GM21717 (cell line): ENCODE results near the gene PTPRF.
"Not testable (repeated sequence)": the region's sequence is repeated elsewhere in the genome, so short reads cannot be mapped to it uniquely, and the experiment has no call there.

Source experiments
- ATAC-seq: cut with Tn5 transposase; IDR thresholded peaks from one replicate; pipeline ENCODE4 v1.9.1; 2021; ENCODE audit warnings: mild to moderate bottlenecking, moderate library complexity; ENCODE audit not compliant: unreplicated experiment

Gene PTPRF

DNA sequence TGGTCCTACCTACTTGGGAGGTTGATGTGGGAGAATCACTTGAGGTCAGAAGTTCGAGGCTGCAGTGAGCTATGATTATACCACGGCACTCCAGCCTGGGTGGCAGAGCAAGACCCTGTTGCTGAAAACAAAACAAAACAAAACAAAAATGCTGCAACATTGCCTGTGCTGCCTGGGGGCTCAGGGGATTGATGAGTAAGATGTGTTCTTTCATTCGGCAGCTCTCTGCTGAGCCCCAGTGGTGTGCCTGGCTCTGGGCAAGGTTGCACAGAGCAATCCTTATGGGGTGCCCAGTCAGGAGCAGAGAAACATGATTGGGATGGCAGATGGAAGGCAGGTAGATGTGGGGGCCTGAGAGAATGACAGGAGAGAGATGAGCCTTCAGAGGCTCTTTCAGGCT, 90.7 kb downstream of the PTPRF start:
- no peak for ATAC-seq

DNA sequence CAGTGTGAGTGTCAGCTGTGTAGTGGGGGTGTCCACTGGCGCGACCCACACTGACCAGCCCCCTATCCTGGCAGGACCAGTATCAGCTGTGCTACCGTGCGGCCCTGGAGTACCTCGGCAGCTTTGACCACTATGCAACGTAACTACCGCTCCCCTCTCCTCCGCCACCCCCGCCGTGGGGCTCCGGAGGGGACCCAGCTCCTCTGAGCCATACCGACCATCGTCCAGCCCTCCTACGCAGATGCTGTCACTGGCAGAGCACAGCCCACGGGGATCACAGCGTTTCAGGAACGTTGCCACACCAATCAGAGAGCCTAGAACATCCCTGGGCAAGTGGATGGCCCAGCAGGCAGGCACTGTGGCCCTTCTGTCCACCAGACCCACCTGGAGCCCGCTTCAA, 91.2 kb downstream of the PTPRF start:
- ATAC-seq, result no peak

DNA sequence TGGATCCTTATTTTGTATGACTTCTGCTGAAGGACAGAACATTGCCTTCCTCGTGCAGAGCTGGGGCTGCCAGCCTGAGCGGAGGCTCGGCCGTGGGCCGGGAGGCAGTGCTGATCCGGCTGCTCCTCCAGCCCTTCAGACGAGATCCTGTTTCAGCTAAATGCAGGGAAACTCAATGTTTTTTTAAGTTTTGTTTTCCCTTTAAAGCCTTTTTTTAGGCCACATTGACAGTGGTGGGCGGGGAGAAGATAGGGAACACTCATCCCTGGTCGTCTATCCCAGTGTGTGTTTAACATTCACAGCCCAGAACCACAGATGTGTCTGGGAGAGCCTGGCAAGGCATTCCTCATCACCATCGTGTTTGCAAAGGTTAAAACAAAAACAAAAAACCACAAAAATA, 91.8 kb downstream of the PTPRF start:
- no peak for ATAC-seq

DNA sequence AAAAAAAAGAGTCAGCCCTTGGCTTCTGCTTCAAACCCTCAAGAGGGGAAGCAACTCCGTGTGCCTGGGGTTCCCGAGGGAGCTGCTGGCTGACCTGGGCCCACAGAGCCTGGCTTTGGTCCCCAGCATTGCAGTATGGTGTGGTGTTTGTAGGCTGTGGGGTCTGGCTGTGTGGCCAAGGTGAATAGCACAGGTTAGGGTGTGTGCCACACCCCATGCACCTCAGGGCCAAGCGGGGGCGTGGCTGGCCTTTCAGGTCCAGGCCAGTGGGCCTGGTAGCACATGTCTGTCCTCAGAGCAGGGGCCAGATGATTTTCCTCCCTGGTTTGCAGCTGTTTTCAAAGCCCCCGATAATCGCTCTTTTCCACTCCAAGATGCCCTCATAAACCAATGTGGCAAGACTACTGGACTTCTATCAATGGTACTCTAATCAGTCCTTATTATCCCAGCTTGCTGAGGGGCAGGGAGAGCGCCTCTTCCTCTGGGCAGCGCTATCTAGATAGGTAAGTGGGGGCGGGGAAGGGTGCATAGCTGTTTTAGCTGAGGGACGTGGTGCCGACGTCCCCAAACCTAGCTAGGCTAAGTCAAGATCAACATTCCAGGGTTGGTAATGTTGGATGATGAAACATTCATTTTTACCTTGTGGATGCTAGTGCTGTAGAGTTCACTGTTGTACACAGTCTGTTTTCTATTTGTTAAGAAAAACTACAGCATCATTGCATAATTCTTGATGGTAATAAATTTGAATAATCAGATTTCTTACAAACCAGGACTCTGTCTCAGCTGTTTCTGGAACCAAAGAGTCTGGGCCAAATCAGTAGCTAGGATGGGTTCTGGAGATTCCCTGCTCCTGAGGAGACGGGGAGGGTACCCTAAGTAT, 92.5 kb downstream of the PTPRF start:
- ATAC-seq, result no peak

DNA sequence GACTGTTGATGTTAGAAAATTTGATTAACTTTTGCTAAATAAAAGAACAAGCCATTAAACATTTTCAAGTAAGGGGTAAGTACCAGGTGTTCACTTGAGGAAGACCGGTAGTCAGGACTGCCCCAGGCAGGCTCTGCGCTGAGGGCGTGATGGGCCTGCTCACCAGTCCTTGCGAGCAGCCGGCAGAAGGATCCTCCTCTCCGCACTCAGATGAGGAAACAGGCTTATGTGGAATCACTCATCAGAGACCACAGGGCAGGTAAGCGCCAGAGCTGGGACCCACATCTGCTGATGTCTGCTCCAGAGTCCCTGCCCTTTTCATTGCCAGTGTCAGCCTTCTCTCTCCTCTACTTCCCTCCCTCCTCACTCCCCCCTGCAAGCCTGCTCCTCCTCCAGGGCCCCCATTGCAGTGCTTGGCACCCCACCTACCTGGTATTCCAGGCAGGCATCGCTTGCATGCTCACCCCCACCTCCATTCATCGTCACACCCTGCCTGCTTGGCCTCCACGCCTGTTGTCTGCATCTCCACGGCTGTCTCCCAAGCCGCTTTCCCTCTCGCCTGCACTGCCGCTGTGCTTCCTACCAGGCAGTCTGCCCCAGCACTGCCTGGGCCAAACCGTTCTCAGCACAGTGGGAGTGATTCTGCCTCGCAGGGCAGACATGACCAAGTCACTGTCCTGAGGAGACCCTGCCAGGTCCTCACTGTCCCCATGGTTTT, 94.5 kb downstream of the PTPRF start:
- ATAC-seq, result no peak

DNA sequence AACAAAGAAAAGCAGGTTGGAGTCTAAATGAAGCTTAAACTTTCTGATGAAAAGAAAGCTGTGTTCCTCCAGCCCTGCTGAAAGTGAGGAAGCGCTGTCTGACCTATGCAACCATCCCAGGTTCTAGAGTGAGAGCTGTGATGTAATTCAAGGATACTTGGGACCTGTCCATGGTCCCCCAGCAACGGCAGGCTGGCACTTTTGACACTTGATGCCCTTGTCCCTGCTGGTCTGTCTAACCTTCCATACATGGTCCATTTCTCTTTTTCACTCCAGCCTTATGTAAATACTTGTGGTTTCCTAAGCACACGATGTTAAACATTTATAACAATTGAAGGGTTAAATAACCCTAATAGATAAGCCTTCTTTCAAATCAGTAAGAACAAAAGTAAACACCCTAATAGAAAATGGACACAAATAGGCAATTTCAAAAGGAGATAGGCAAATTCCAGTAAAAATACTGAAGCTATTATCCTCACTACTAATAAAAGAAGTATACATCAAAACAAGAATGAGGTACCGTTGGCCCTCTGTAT, 101.5 kb downstream of the PTPRF start:
- no peak for ATAC-seq

DNA sequence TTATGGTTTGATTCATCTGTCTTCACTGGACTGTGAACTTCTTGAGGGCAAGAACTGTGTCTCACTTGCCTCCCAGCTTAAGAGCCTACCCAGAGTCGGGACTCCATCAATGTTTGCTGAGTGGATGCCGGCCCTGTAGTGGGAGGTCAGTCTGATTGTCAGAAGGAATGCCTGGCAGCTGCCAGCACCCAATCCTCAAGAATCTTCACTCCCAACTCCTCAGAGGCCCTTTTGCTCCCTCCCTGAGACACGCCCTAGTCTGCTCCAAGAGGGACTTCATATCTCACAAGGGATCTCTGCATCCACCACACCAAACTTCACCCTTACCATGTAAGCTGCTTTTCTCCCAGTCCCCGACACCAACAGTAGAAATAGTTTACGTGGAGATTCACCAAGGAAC, 104.0 kb downstream of the PTPRF start:
- no peak for ATAC-seq

DNA sequence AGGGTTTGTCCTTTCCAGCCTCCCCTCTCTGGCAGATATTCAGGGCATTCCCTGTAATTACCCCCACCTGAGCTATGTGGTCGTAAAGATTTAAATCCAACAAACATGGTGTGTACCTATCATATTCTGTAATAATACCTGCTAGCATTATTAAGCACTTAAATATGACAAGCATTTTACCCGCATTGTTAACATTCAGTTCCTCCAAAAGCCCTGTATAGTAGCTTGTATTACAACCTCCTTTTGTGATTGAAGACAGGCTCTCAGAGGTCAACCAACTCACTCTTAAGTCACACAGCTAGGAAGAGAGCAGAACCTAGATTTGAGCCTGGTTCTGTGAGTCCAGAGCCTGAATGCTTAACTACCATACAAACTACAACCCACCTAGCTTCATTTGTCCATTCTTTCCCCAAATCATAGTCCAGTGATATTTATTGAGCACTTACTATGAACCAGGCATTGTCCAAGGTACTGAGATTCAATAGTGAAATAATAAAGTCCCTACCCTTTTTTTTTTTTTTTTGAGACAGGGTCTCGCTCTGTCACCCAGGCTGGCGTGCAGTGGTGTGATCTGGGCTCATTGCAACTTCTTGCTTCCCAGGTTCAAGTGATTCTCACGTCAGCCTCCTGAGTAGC, 105.4 kb downstream of the PTPRF start:
- ATAC-seq, result no peak

DNA sequence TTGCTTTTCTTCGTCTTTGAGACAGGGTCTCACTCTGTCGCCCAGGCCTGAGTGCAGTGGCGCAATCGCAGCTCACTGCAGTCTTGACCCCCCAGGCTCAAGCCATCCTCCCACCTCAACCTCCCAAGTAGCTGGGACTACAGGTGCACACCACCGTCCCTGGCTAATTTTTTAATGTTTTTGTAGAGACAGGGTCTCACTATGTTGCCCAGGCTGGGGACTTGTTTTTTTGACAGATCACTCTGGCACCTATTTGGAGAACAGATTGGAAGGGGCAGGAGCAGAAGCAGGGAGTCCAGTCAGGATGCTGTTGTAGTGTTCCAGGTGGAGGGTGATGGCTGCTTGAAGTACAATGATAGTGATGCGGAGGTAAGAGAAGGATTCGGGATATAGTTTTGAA, 106.6 kb downstream of the PTPRF start:
- no peak for ATAC-seq

DNA sequence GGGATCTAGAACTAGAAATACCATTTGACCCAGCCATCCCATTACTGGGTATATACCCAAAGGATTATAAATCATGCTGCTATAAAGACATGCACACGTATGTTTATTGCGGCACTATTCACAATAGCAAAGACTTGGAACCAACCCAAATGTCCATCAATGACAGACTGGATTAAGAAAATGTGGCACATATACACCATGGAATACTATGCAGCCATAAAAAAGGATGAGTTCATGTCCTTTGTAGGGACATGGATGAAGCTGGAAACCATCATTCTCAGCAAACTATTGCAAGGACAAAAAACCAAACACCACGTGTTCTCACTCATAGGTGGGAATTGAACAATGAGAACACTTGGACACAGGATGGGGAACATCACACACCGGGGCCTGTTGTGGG, 107.7 kb downstream of the PTPRF start:
- not testable (repeated sequence) for ATAC-seq

DNA sequence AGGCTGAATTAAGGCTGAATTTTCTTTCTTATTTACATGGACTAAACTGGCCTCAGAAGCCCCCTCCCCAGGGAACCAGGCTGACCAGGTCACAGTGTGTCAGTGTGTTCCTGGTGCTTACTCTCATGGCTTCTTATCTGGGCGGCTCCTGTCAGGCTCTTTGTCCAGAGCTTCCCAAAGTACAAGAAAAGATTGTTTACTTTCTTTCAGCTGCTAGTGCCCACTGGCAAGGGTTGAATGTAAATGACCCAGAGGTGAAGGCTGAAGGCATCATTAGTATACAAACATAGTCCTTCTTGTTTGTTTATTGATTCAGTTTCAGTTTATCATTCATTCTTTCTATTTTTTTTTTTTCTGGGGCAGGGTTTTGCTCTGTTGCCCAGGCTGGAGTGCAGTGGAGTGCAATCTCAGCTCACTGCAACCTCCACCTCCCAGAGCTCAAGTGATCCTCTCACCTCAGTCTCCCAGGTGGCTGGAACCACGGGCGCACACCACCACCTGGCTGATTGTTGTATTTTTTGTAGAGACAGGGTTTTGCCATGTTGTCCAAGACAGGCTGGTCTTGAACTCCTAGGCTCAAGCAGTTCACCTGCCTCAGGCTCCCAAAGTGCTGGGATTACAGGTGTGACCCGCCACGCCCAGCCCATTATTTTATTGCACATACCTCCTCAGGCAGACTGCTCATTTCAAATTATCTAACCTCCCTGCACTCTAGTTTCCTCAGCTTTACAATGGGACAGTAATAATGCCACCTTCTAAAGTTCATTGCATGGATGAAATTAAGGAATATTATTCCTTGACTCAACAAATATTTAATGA, 109.5 kb downstream of the PTPRF start:
- ATAC-seq, result no peak

DNA sequence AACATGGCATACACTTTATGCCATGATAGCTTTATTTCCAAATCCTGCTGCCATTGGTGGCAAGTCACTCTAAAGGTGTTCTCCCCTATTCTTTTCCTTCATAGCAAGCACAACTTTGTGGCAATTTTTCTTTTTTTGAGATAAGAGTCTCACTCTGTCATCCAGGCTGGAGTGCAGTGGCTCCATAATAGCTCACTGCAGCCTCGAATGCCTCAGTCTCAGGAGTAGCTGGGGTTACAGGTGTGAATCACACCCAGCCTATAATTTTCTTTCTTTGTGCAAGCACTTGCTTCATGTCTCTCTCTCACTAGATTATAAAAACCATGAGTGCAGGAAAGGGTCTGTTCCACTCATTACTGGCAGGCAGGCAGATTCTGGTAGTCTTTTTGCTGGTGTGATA, 113.9 kb downstream of the PTPRF start:
- no peak for ATAC-seq

DNA sequence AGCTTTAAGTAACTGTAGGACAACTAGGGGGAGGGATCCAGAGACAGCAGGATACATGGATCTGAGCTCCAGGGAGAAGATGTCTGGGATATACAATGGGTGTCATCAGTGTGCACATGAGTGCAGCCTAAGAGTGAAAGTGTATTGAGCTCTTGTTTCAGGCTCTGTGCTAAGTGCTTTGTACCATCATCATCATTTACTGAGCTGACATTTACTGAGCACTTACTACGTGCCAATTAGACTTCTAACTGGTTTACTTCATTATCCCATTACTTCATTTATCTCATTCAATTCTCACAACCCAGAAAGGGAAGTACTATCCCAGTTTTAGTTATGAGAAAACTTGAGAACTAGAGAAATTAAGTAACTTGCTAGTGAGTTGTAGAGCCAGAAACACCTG, 114.8 kb downstream of the PTPRF start:
- ATAC-seq, result no peak

DNA sequence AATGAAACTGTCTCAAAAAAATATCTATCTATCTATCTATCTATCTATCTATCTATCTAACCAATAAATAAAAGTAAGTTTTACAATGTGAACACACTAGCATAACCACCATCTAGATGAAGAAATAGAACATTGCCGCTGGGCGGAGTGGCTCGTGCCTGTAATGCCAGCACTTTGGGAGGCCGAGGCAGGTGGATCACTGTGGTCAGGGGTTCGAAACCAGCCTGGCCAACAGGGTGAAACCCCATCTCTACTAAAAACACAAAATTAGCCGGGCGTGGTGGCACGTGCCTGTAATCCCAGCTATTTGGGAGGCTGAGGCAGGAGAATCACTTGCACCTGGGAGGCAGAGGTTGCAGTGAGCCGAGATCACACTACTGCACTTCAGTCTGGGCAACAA, 116.6 kb downstream of the PTPRF start:
- not testable (repeated sequence) for ATAC-seq

DNA sequence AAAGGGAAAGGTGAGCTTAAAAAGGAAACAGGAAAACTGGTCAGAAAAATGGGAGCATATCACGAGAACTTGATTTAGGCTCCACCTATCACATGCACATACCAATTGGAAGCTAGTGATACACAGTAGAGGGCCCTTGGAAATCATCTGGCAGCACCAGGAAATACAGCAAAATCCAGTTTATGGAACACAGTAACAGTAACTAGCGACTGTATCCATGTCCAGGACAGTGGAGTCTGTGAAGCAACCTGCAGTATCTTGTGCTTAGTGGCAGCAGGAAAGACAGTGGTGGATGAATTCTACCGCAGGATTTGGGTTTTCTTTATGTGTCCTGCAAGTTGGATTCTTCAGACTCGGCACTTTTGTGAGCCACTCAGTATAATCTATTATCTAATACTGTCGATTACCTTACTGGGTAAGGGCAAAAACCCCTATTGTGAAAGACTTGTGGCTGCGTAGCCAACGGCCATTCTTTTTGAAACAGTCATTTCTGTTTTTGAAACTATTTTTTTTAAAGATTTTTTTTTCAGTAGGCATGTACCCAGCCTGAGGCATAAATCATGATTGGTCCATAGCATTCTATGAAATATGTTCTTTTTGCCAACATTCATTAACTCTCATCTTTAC, 117.7 kb downstream of the PTPRF start:
- ATAC-seq, result no peak

DNA sequence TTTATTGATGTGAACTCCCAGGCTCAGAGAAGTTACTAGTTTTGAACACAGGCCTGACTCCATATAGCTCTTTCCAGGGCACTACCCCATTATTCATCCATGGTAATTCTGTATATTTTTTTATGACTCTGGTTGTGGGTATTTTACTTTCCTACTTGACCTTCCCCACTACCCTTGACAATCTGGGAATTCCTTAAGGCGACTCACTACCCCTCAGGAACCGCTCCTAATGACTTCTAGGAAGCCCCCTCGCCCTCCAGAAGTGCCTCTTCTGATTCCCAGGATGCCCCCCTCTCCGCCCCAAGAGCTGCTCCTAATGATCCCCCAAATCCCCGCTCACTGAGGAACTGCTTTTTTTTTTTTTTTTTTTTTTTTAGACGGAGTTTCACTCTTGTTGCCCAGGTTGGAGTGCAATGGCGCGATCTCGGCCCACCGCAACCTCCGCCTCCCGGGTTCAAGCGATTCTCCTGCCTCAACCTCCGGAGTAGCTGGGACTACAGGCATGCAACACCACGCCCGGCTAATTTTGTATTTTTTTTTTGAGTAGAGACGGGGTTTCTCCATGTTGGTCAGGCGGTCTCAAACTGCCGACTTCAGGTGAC, 118.3 kb downstream of the PTPRF start:
- ATAC-seq, result no peak

DNA sequence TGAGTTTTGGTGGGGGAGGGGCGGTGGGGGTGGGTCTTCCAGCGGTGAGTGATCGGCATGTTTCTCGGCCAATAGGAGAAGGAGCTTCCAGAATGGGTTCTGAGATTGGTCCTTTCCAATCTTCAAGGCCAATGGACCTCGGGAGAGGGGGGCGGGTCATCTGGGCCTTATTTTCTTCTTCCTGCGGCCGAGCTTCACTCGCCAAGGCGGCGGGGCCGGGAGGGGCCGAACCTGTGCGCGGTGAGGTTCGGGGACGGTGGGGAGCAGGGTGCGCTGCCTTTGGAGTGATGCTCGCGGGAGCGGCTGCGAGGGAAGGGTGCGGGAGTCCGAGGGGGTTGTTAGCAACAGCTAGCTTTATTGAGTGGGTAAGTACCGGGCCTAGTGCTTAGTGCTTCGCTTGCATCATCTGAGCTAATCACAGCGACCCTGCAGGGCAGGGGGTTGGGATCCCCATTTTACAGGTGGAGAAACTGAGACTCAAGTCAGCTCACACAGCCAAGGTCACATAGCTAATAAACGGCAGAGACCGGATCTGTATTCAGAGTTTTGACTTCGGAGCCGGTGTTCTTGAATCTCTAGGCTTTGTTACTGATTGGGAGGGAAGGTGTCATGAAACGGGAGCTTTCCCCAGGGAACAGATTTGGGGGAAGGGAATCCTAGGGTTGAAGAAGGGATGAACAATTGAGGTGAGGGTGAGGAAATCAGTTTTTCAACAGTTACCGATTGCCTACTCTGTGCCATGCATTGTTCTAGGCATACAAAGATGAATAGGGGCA, 119.8 kb downstream of the PTPRF start:
- ATAC-seq, result peak; percentile 57

DNA sequence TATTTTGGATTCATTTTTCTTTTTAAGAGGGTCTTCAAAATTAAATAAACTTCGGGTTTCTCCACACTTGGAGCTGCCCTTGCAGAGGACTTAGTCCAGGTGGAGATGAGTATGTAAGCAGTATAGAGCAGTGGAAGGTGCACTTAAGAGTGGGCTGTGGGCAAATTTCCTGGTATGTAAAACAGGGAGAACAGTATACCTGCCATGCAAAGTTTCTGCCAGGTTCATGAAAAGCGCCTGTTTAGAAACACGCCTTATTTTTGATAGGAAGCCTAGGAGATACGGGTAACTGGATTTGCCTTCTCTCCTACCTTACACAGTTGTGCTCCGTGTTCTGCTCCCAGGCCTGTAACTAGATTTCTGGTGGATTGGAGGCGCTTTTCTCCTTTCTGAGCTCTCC, 120.5 kb downstream of the PTPRF start:
- no peak for ATAC-seq

DNA sequence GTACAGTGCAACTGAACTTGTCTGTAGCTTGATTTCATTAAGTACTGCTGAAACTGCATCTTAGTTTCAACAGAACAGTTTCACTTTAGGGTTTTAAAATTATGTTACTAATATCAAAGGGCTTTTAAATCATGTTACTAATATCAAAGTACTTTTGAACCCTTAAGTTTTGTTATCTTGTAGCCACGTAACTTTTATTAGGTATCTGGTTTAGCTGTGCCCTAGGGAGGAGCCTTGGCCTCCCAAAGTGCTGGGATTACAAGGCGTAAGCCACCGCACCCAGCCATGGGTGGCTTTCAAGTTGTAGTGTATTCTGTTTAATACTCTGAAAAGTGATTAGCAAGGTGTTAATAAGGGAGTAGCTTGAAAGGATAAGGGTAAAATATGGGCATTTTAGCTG, 121.2 kb downstream of the PTPRF start:
- ATAC-seq, result no peak
